Tibial nerve (tissue), 4 donors: ENCODE measurements around the gene KCNE3. TPM values are rescaled to one million over a fixed set of nuclear protein-coding genes. Genes with fewer than 3 reads are reported as not detected.

Source experiments
- DNase-seq, 2 donors: peaks; one replicate each; pipeline ENCODE4 v3.0.0-alpha.2; 2019; ENCODE audit warnings: low spot score in 2 of 2
- H3K27ac ChIP-seq, 4 donors: fragments of 200-600 bp; sonication (generic) in 3 of 4; one replicate each; pipeline ENCODE4 v1.5.1; 2017 to 2019; ENCODE audit warnings: mild to moderate bottlenecking in 1 of 4
- H3K27me3 ChIP-seq, 2 donors: fragments of 200-600 bp; sonication (generic) in 1 of 2; one replicate each; pipeline versions ENCODE4 v1.5.1 to v1.6.0; 2017 to 2019
- H3K36me3 ChIP-seq, 3 donors: fragments of 200-600 bp; sonication (generic); one replicate each; pipeline ENCODE4 v1.5.1; 2018 to 2019
- H3K4me1 ChIP-seq, 4 donors: fragments of 200-600 bp; sonication (generic) in 3 of 4; one replicate each; pipeline ENCODE4 v1.5.1; 2017 to 2019
- H3K4me3 ChIP-seq, 4 donors: fragments of 200-600 bp; sonication (generic) in 3 of 4; one replicate each; pipeline ENCODE4 v1.5.1; 2017 to 2019; ENCODE audit warnings: mild to moderate bottlenecking in 1 of 4, moderate library complexity in 1 of 4
- H3K9me3 ChIP-seq, 4 donors: fragments of 200-600 bp; sonication (generic) in 3 of 4; one replicate each; pipeline ENCODE4 v1.5.1; 2017 to 2019
- CTCF ChIP-seq, 5 experiments: fragments of 200-600 bp in 3 of 5; fragments of 450-650 bp in 2 of 5; sonication (generic) in 3 of 5; IDR thresholded peaks; one replicate each; pipeline ENCODE4 v1.5.1; 2016 to 2019; ENCODE audit warnings: antibody characterized with exemption in 5 of 5, mild to moderate bottlenecking in 3 of 5, moderate library complexity in 2 of 5
- EP300 ChIP-seq, 2 donors: sonication (generic); formaldehyde crosslinking; IDR thresholded peaks; one replicate each; pipeline ENCODE4 v1.6.1; 2017; ENCODE audit warnings: antibody characterized with exemption in 2 of 2, mild to moderate bottlenecking in 1 of 2
- POLR2A ChIP-seq, 2 donors: fragments of 450-650 bp; IDR thresholded peaks; one replicate each; pipeline ENCODE4 v1.6.1; 2017; ENCODE audit warnings: antibody characterized with exemption in 2 of 2, mild to moderate bottlenecking in 2 of 2, moderate library complexity in 2 of 2
- WGBS, 2 donors: methylation state at CpG; one replicate each; pipeline ENCODE4 v1.1.5; 2018; 5-methylcytosine and 5-hydroxymethylcytosine counted together
- total RNA-seq, 4 donors: library from RNA; depleted of rRNA; stranded (reverse); fragments of >200 nt; gene quantifications; one replicate each; pipeline ENCODE4 v1.1.0, GENCODE V29; 2016

The KCNE3 gene
- total RNA-seq, 4 donors from 2014 or later: 5.7 to 8.5 (median 6.7) TPM

DNA sequence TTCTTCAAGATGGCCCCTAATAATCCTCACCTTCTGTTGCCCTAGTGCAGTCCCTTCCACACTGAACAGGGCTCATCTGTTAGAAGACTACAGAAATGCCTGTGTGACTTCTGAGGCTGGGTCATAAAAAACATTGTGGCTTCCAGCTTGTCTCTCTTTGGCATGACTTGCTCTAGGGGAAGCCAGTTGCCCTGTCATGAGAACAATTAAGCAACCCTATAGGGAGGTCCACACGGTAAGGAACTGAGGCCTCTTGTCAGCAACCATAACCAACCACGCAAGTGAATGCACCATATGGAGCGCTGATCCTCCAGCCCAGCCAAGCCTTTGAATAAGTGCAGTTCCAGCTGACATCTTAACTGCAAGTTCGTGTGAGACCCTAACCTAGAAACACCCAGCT, 23.6 kb upstream of the KCNE3 start:
- H3K4me3 ChIP-seq: no peak overlapping the region
- peaks cover 0 to 18% (median 4%) of the 10 kb centered on the region in 4 donors for H3K4me1 ChIP-seq
- TF ChIP-seq EP300 (IDR thresholded peaks at IDR 0.05) (no peak), POLR2A (IDR thresholded peaks at IDR 0.05) (no peak), CTCF (IDR thresholded peaks at IDR 0.05) (no peak)
- no peak overlapping the region for H3K27ac ChIP-seq
- peaks cover 0 to 6% (median 0%) of the 10 kb centered on the region in 3 donors for H3K36me3 ChIP-seq
- H3K27me3 ChIP-seq: no peaks in the 10 kb centered on the region
- 85% methylated on average over 4 of the region's 4 CpGs for WGBS, 2 donors
- no peak for DNase-seq
- no peaks in the 10 kb centered on the region for H3K9me3 ChIP-seq

GRCh38 chr11:74487875-74488274, 20.5 kb upstream of the KCNE3 start:
- TF ChIP-seq CTCF (IDR thresholded peaks at IDR 0.05) (no peak), POLR2A (IDR thresholded peaks at IDR 0.05) (no peak), EP300 (IDR thresholded peaks at IDR 0.05) (no peak)
- 75 to 79% methylated on average over 1 of the region's 1 CpG for WGBS, 2 donors
- no peak for DNase-seq
- peaks cover 0 to 6% (median 0%) of the 10 kb centered on the region in 3 donors for H3K36me3 ChIP-seq
- H3K4me1 ChIP-seq: peaks cover 0 to 10% (median 0%) of the 10 kb centered on the region in 4 donors
- H3K27ac ChIP-seq: no peak overlapping the region
- H3K4me3 ChIP-seq: no peak overlapping the region
- no peaks in the 10 kb centered on the region for H3K9me3 ChIP-seq
- no peaks in the 10 kb centered on the region for H3K27me3 ChIP-seq

DNA sequence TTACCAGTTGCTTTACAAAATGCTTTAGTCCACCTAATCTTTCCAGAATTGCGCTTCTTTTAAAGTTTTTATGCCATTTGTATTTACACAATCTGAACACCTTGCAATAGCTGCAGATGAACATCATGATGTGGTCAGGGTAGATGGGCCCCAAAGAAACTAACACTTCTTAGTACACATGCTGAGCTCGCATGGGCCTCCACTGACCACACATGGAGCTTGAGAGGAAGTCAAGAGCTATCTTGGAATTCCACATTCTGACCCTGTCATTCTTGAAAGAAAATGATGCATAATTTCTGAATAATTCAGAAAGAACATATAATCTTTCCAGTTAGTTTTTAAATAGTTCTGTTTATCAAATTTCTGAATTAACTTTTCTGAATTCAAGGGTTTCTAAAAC, 18.5 kb upstream of the KCNE3 start:
- H3K4me1 ChIP-seq: no peaks in the 10 kb centered on the region
- H3K27ac ChIP-seq: no peak overlapping the region
- WGBS, 2 donors: 77 to 81% methylated on average over 2 of the region's 2 CpGs
- H3K36me3 ChIP-seq: peaks cover 0 to 2% (median 0%) of the 10 kb centered on the region in 3 donors
- no peak for DNase-seq
- TF ChIP-seq POLR2A (IDR thresholded peaks at IDR 0.05) (no peak), EP300 (IDR thresholded peaks at IDR 0.05) (no peak), CTCF (IDR thresholded peaks at IDR 0.05) (no peak)
- no peaks in the 10 kb centered on the region for H3K27me3 ChIP-seq
- H3K4me3 ChIP-seq: no peak overlapping the region
- no peaks in the 10 kb centered on the region for H3K9me3 ChIP-seq

GRCh38 chr11:74480688-74481417, 13.5 kb upstream of the KCNE3 start:
- 57 to 60% methylated on average over 3 of the region's 3 CpGs for WGBS, 2 donors
- peaks cover 0 to 7% of the 10 kb centered on the region in 2 donors for H3K27me3 ChIP-seq
- TF ChIP-seq EP300 (IDR thresholded peaks at IDR 0.05) (no peak), CTCF (IDR thresholded peaks at IDR 0.05) (no peak), POLR2A (IDR thresholded peaks at IDR 0.05) (no peak)

GRCh38 chr11:74479732-74480123, 12.4 kb upstream of the KCNE3 start:
- 57 to 60% methylated on average over 1 of the region's 1 CpG for WGBS, 2 donors
- no peaks in the 10 kb centered on the region for H3K4me1 ChIP-seq
- DNase-seq: no peak
- TF ChIP-seq EP300 (IDR thresholded peaks at IDR 0.05) (no peak), CTCF (IDR thresholded peaks at IDR 0.05) (no peak), POLR2A (IDR thresholded peaks at IDR 0.05) (no peak)
- H3K9me3 ChIP-seq: no peaks in the 10 kb centered on the region
- H3K36me3 ChIP-seq: no peaks in the 10 kb centered on the region
- H3K27me3 ChIP-seq: peaks cover 0 to 7% of the 10 kb centered on the region in 2 donors
- no peak overlapping the region for H3K27ac ChIP-seq
- no peak overlapping the region for H3K4me3 ChIP-seq

More at GRCh38 chr11:74480688-74481417, 13.5 kb upstream of the KCNE3 start:
- H3K4me1 ChIP-seq: no peaks in the 10 kb centered on the region
- DNase-seq: no peak
- no peaks in the 10 kb centered on the region for H3K36me3 ChIP-seq
- H3K27ac ChIP-seq: no peak overlapping the region
- no peaks in the 10 kb centered on the region for H3K9me3 ChIP-seq
- H3K4me3 ChIP-seq: no peak overlapping the region
